Astrocyte (in vitro differentiated cells and primary cell): ENCODE data around the gene GRK5.

ENCODE experiments used
- CTCF ChIP-seq: IDR thresholded peaks from 2 replicates; pipeline ENCODE4 v1.5.1; 2011; ENCODE audit warnings: low read depth, mild to moderate bottlenecking, inconsistent platforms, low read length, moderate library complexity; ENCODE audit not compliant: insufficient read depth
- EZH2 ChIP-seq: IDR thresholded peaks from 2 replicates; pipeline ENCODE4 v1.6.1; 2012; ENCODE audit warnings: mild to moderate bottlenecking, low read length, inconsistent platforms; ENCODE audit not compliant: insufficient read depth

- TF ChIP-seq CTCF (no peak), EZH2 (no peak)
These were observed 66.0 kb downstream of the GRK5 start for GRCh38 chr10:119273413-119273812.
